ENCODE data around the gene TPRG1L. TPM values are rescaled to one million over a fixed set of nuclear protein-coding genes. Genes with fewer than 3 reads are reported as not detected.
A peak's percentile ranks its signal among the peaks of the same experiment; 100 is the strongest.
"Not testable (repeated sequence)": the region's sequence is repeated elsewhere in the genome, so short reads cannot be mapped to it uniquely, and the experiment has no call there.

Gene TPRG1L
- total RNA-seq = 10 to 100 TPM; 88.5 to 93.9 TPM
- long read RNA-seq, transcript TPRG1L-202 (5 exons, 2,414 nt) = major isoform, 58 of 88 reads
- long read RNA-seq, partial matches to known transcripts = 24 of 88 reads
- long read RNA-seq, other reads (novel, unspliced or antisense) = 6 of 88 reads

DNA sequence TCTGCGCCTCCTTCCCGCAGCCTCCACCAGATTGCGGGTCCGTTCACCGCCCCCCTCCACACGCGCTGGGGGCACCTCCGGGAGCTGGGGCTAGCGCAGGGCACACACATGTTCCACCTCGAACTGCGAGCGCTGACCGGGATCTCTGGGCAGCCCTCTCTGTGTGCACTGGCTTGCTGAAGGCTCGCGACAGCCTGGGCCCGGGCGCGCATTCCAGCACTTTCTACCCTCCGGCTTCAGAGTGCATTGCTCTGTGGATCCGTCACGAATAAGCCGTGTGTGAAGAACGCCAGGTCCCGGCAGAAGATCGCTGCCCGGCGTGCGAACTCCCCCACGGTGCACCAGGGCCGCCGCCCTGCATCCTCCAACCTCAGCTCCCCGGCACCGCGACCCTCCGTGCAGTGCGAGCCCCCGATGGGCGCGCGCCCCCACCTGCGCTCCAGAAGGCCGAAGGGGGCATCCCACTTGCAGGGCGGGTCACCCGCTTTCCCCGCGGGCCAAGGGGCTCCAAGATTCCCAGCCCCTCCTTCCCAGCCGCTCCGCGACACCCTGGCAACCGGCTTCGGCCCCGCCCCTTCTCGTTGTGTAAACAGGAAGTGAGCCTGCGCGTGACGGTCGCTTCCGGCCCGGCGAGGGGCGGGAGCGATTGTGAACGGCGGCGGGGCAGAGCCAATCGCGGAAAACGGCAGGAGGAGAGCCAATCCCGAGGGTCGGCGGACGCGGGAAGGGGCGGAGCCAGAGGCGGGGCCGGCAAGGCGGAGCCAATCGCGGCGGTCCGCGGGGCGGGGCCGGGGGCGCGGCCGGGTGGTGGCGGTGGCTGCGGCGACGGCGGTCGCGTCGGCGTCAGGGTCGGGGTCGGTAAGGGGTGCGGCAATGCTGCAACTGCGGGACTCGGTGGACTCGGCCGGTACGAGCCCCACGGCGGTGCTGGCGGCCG lies at the start of gene TPRG1L:
Gene TPRG1L (plus strand): TSS at position 816 of the 937 bp plus-strand sequence. CDS start 58 bp downstream, at position 874.
- intact Hi-C loops (cut with DNase I, micrococcal nuclease) = loop anchor here in 1 of 2 donors (5.0 kb wide), 1 partner anchor 132 kb away; no protein-coding TSS in a partner anchor
- ATAC-seq = peak; percentile 88
- DNase-seq = peak; percentile 98 to 99

DNA sequence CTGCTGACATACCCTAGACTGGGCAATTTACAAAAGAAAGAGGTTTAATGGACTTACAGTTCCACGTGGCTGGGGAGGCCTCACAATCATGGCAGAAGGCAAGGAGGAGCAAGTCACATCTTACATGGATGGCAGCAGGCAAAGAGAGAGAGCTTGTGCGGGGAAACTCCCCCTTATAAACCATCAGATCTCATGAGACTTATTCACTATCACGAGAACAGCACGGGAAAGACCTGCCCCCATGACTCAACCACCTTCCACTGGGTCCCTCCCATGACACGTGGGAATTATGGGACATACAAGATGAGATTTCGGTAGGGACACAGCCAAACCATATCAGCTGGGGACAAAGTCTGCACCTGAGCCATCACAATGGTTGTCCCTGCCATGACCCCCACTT lies 49.3 kb upstream of the TPRG1L start:
- ATAC-seq; DNase-seq; intact Hi-C loops (cut with DNase I, micrococcal nuclease): not testable (repeated sequence)

DNA sequence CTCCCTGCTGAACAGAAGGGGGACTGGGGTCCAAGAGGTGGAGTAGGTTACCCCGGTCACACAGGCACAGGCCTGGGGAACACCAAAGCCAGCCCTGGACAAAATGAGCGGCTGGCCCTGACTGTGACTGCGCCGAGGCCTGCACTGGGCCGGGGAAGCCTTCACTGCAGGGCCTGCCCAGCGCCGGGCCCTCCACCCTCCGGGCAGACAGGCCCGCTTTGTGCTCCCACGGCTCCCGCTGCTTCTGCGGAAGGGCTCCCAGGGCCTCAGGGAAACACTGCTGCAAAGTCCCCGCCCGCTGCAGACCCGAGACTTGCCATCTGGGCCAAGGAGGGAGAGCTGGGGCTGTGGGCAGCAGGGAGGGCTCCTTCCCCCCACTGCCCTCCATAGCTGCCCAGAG lies 48.8 kb upstream of the TPRG1L start:
- DNase-seq = no peak
- no peak for ATAC-seq
- intact Hi-C loops (cut with DNase I, micrococcal nuclease) = no loop called here

DNA sequence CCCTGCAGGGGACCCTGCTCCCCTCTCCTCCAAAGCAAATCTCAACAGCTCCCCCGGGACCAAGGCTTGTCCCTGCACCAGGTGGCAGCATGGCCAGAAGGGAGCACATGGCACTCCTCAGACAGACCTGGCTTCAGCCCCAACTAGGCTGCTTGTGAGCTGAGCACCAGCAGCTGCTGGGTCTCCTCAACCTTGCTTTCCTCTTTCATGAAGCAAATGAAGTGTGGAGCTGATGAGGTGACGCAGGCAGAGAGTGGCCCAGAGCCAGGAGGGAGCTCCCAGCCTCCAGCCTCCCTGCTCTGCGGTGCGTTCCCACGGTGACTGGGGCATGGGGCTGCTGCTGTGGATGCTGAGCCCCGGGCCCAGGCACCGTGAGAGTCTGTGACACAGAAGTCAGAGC lies 47.5 kb upstream of the TPRG1L start:
- ATAC-seq = no peak
- no peak for DNase-seq
- intact Hi-C loops (cut with DNase I, micrococcal nuclease) = no loop called here

DNA sequence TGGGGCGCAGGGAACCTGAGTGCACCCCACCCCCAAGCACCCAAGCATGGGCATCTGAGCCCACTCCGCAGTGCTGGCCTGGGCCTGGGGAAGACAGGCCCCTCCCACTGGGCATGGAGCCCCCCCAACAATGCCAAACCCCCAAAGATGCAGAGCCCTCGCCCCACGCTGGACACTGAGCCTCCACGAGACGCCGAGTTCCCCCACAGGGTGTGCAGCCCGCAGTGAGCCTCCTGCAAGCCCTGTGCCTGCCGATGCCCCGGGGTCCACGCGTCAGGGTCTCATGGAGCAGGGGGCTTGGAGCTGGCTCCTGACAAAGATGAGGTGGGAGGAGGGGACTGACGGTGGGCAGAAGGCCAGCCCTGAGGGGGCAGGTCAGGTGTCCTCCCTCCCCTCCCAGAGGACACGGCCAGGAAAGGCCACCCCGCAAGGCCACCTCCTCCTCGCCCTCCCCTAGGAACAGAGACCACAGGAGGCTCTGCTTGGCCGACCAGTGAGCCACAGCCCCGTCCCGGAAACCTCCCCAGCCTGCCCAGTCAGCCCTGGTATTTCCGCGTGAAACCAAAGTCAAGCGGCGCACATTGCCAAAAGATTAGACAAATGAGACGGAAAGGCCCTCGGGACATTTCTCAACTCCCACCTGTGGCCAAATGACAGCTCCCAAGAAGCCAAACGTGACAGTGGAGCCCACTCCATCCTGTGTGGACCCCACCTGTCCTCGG lies 46.9 kb upstream of the TPRG1L start:
- DNase-seq = no peak
- no peak for ATAC-seq
- intact Hi-C loops (cut with DNase I, micrococcal nuclease) = no loop called here

DNA sequence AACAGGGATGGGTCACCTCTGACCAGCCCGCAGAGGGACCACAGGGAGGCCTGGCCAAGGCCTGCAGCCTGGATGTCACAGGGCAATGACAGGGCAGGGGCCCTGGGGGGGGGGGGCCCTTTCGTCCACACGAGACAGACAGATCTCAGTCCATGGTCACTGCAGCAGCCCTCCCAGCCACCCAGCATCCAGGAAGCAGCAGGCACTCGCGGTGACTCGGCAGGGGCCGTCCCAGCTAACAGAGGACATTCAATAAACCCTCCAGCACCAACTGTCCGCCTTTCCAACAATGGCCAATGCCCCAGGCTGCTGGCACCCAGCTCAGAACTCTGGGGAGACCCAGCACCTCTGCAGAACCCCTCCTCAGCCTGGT lies 46.4 kb upstream of the TPRG1L start:
- DNase-seq = no peak
- intact Hi-C loops (cut with DNase I, micrococcal nuclease) = no loop called here
- no peak for ATAC-seq

DNA sequence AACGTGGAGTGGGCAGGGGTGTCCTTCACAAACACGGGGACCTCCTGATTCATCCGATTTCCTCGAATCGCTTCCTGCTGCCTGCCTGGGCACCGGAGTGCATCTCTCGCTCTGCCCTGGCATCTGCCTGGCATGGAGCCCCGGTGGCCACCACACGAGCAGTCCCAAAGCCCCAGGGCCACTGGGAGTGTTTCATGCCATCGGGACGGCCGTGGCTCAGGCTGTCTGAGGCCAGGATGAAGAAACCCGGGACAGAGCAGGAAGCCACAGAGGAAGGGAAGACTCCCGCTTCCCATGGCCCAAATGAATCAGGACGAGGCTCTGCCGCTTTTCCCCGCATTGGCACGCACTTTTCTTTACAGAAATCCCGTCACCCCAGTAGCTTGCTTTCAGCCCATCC lies 45.9 kb upstream of the TPRG1L start:
- ATAC-seq = no peak
- DNase-seq = no peak
- intact Hi-C loops (cut with DNase I, micrococcal nuclease) = no loop called here

DNA sequence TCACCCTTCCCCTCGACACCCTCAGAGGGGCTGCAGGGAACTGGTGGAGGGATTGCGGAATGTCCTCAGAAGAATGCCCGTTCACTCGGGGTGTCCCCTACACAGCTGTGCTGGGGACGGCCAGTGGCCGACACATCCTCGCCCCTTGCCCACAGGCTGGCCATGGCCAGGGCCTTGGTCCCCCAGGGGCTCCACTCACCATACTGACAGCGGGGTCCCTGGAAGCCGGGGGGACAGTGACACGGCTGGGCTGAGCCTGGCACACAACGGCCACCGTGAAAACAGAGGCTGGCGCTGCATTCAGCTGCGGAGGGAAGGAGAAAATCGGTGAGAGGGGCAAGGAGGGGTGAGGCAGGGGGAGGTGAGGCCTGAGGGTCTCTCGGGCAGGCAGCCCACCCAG lies 45.2 kb upstream of the TPRG1L start:
- intact Hi-C loops (cut with DNase I, micrococcal nuclease) = no loop called here
- ATAC-seq (no peak), DNase-seq (no peak)

DNA sequence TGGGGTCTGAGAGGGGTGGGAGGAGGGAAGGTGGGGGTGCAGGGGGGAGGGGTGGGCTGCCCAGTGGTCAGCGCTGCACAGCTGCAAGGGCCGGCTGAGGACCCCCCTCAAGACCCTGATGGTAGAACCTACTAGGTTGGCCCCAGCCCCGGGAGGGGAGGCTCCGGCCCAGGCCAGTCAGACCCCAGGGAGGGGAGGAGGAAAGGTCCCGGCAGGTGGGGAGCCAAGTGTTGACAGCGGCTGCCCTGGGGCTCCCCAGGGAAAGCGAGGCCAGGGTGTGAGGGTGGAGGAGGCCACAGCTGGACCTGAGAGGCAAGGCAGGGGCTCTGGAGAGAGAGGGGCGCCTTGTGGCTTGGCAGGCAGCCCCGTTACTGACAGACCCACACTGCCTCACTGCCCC lies 44.6 kb upstream of the TPRG1L start:
- no peak for ATAC-seq
- DNase-seq = no peak
- intact Hi-C loops (cut with DNase I, micrococcal nuclease) = no loop called here

DNA sequence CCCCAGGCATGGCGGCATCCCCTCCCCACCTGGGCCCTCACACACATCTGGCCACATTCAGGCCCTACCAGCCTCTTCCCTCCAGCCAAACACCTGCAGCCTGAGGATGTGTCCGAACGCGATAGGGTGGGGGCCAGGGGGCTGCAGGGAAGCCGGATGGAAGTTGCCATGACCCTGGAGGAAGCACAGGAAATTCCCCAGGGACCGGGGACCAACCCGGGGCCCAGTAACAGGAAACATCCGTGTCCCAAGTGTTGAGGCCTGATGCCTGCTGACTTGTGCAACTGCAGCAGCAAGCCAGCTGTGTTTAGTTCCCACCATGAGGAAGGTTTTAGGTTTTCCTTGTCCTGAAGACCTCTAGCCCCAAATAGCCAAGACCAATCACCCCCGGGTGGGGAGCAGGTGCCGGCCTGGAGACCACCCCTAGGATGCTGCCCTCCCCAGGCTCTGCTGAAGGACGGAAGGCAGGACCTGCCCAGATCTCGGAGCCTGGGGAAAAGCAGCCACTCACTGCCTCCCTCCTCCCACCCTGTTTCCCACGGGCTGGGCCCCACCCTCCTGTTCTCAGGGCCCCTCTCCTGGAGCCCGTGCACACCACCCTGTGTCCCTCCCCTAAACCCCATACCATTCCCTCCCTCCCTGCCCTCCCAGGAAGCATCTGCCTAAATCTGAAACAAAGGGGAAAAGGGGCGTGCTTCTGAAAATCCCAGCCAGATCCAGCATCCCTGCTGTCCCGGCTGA lies 43.3 kb upstream of the TPRG1L start:
- DNase-seq (no peak), ATAC-seq (no peak)
- intact Hi-C loops (cut with DNase I, micrococcal nuclease) = no loop called here

DNA sequence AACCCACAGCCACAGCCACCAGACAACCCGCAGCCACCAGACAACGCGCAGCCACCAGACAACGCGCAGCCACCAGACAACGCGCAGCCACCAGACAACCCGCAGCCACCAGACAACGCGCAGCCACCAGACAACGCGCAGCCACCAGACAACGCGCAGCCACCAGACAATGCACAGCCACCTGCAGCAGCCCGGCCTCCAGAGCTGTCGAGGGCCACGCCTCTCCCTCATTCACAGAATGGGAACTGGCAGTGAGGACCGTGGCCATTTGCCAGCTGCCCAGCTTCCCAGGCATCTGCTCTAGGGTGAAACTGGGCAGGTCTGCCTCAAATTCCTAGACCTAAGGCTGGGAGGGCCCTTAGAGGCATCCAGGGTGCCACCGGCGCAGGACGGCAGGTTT lies 41.1 kb upstream of the TPRG1L start:
- DNase-seq; intact Hi-C loops (cut with DNase I, micrococcal nuclease); ATAC-seq: not testable (repeated sequence)

DNA sequence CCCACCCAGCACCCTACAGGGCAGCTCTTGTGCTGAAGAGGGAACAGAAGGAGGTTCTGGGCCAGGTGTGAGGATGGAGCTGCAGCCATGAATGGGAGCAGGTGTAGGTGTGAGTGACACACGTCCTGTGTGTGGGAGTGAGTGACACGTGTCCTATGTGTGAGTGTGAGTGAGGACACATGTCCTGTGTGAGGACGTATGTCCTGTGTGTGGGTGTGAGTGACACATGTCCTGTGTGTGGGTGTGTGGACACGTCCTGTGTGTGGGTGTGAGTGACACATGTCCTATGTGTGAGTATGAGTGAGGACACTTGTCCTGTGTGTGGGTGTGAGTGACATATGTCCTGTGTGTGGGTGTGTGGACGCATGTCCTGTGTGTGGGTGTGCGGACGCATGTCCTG lies 39.9 kb upstream of the TPRG1L start:
- no peak for ATAC-seq
- intact Hi-C loops (cut with DNase I, micrococcal nuclease) = no loop called here
- no peak for DNase-seq

DNA sequence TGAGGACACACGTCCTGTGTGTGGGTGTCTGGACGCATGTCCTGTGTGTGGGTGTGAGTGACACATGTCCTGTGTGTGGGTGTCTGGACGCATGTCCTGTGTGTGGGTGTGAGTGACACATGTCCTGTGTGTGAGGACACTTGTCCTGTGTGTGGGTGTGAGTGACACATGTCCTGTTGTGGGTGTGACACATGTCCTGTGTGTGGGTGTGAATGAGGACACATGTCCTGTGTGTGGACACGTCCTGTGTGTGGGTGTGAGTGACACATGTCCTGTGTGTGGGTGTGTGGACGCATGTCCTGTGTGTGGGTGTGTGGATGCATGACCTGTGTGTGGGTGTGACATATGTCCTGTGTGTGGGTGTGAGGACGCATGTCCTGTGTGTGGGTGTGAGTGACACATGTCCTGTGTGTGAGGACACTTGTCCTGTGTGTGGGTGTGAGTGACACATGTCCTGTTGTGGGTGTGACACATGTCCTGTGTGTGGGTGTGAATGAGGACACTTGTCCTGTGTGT lies 39.4 kb upstream of the TPRG1L start:
- ATAC-seq; intact Hi-C loops (cut with DNase I, micrococcal nuclease); DNase-seq: not testable (repeated sequence)

DNA sequence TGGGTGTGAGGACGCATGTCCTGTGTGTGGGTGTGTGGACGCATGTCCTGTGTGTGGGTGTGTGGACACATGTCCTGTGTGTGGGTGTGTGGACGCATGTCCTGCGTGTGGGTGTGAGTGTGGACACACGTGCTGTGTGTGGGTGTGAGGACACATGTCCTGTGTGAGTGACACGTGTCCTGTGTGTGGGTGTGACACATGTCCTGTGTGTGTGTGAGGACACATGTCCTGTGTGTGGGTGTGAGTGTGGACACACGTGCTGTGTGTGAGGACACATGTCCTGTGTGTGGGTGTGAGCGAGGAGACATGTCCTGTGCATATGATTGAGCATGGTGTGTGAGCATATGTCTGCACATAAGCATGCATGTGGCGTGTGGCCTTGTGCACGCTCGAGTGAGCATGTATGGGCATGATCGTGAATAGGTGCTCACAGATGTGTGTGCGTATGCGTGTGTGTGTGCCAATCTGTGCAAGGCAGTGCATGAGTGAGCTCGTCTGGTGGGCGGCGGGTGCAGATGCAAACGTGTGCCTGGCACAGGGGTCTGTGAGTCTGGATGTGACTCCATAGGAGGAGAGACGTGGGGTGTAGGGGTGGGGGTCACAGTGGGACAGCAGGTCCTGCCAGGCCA lies 38.8 kb upstream of the TPRG1L start:
- DNase-seq (no peak), ATAC-seq (no peak)
- intact Hi-C loops (cut with DNase I, micrococcal nuclease) = no loop called here

DNA sequence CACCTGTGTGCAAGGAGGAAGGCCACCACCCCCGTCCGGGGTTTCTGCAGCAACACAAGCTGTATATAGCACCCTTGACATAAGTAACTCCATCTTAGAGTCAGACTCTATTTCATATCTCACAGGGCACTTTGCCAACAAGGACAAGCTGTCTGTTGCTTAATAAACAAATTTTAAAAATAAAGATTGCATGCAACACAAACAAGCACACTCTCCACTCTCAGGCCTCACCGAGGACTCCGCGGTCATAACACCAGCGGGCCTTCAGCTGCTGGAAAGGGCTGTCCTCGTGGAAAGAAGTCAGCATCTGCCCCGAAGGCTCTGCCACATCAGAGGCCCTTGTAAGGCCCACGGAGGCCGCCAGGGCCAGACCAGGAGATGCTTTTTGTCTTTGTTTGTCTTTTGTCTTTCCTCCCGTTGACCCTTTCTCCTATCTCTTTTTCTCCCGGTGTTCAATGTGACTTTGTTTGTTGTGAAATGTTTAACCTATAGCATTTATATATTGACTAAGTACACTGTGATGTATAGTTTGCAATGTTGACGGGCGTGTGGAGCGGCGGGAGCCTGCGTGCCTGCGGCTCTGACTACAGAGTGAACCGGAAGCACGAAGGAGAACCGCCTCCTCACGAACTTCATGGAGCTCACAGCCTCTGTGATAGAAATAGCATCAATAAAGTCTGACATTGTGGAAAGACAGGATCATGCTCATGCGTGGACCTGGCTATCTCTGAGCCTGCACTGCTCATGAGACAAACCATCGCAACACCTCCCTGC lies 37.6 kb upstream of the TPRG1L start:
- no peak for DNase-seq
- intact Hi-C loops (cut with DNase I, micrococcal nuclease) = no loop called here
- no peak for ATAC-seq

DNA sequence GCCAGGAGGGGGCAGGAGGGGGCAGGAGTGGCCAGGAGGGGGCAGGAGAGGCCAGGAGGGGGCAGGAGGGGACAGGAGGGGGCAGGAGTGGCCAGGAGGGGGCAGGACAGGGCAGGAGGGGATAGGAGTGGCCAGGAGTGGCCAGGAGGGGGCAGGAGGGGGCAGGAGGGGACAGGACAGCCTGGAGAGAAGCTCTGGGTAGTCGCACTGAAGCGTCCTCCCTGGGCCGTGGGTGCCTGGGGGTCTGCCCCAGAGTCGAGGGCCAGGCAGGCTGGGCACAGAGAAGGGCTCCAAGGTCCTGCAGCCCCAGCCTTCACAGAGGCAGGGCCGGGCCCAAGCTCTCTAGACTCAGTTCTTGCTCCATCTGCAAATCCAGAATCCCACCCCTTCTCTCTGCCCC lies 36.4 kb upstream of the TPRG1L start:
- intact Hi-C loops (cut with DNase I, micrococcal nuclease) = no loop called here
- ATAC-seq (no peak), DNase-seq (no peak)

DNA sequence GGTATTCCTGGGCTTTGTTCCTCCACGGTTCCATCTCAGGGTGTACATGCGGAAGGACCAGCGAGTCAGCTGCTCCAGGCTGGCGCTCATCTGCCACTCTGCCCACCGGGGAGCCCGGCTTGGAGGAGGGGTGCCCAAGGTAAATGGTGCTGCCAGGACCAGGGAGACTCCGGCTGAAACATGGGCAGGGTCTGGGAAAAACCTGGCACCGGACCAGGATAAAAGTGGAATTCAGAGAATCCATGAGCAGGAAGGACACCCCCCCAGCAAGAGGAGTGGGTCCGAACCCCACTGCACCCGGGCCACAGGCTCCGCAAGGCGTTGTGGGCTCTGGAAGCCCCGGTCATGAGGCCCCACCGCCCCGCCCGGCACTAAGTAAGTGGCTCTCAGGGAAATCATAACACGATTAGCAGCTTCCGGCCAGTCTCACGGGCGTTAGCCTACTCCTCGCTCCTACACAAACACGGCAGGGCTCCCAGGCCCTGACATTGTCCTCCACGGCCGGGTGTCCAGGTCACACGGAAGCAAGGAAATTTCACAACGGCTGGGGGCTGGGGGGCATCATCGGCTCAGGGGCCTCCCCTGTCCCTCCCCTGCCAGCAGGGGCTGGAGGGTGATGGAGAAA lies 34.6 kb upstream of the TPRG1L start:
- ATAC-seq (no peak), DNase-seq (no peak)
- intact Hi-C loops (cut with DNase I, micrococcal nuclease) = no loop called here

All from left colon (tissue), 2 donors.